Cardiac atrium fibroblast (primary cell): ENCODE measurements around the gene RFXANK. TPM values are rescaled to one million over a fixed set of nuclear protein-coding genes. Genes with fewer than 3 reads are reported as not detected.

Experiments used
- total RNA-seq: library from RNA; depleted of rRNA; stranded (reverse); fragments of >200 nt; gene quantifications from 2 replicates; pipeline ENCODE4 v1.2.3, GENCODE V29; 2015

The RFXANK gene
- total RNA-seq = 49.9 and 70.4 TPM in 2 replicates

DNA sequence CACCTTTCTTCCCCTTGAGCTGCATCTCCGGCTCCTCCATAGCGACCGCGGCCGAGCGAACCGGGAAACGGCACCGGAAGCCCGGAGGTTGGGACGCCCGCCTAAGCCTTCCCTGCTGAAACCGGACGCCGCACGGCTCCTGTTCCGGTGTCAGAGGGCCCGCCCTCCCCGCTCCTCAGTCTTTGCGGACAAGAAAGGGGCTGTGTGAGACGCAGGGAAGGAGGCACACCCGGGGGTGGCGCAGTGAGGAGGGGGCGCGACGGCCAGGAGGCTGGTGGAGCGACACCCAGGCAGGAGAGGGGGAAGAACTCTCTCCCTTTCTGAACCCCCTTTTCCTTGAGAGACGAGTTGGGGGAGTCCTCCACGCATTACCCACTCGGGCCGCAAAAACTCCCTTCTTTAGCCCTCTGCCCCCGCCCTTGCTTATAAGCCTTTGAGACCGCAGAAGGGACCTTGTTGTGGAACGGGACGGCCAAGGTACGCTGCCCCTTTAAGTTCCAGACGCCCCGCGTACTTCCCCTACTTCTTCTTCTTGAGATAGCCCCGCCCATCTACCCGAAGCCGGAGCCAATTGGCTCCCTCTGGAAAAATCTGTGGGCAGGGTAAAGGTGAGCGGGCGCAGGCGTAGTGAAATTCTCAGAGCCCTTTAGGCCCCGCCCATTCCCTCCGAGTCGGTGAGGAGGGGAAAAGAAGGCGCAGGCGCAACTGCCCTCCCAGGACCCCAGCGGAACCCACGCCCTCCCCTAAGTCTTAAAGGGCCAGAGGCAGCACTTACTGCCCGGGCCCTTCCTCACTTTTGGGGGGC, at the start of gene RFXANK, which contains the start of gene BORCS8:
RFXANK (plus strand) TSS at position 181 of the 805 bp plus-strand sequence. CDS start 1,689 bp downstream, outside the sequence.
BORCS8 (minus strand) TSS at position 75 of the 805 bp plus-strand sequence; CDS start at position 40, 35 bp downstream.

GRCh38 chr19:19170053-19170872, 21.8 kb upstream of the RFXANK start, which contains the start of gene MEF2B:
TSS of gene MEF2B (minus strand) at chr19:19170263. CDS start at chr19:19150735, 19,528 bp downstream.

DNA sequence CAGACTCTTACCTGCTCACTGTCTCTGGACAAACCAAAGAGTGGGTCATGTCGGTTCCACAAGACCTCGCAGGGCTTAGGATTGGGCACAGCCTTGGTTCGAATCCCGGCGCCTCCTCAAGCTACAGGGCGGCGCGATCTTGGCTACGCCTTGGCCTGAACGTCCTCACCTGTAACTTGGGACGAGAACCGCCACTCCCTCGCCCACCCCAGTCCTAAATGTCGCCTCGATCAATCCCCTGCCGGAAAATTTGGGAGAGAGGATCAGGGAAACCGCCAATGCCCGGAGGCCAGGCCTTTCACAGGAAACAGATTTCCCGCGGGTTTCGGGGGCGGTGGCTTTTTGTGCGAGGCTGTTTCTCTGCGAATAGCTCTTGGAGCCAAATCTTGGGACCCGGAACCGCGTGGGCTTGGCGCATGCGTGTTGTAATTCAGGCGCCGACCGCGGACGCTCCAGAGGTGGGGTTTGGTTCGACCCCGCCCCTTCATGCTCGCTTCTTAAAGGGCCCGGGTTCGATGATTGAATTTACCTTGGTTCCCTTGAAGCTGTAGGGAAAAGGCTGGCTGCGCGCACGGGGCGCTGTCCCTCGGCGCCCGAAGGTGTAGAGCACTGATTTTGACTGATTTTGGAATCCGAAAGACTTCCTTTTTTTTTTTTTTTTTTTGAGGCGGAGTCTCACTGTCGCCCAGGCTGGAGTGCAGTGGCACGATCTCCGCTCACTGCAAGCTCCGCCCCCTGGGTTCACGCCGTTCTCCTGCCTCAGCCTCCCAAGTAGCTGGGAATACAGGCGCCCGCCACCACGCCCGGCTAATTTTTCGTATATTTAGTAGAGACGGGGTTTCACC, 11.2 kb downstream of the RFXANK start, which contains the start of gene NR2C2AP:
NR2C2AP (minus strand) TSS at position 403 of the 845 bp plus-strand sequence; CDS start at position 49, 354 bp downstream.

DNA sequence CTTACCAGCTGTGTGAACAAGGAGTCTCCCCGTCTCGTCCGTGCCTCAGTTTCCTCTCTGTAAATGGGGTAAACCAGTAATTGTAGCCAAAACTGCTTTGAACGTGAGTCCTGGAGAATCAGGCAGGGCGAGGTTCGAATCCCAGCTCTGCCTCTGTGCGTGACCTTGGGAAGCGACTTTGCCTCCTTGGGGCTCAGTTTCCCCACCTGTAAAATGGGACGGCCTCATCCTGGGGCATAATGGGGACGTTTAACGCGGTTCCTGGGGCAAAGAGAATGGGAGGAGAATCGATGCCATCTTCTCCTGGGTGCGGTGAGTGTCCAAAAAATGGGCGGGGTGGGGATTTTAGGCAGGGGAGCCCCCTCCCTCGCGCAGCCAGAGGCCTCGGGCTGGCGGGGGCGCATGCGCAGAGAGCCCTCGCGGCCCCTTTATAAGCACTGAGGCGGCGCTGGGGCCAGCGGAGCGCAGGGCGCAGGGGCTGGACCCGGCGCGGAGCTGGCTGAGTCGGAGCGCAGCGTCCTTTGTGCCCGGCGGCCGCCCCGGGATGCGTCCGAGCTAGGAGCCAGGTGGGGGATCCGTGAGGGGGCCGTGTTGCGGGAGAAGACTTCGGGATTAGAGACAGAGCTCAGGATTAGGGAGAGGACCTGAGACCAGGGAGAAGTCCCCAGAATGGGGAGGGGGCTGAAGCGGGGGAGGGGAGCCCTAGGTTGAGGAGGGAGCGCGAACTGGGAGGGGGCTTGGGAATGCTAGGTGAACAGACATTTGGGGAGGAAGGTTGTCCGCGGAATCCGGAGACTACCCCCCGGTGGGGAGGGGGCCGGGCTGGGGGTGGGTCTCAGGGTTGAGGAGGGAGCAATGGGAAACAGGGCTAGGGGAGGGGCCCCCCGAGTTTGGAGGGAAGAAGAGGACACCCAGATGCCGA, 19.7 kb downstream of the RFXANK start, which contains the start of gene NCAN:
NCAN (plus strand) TSS at position 460 of the 922 bp plus-strand sequence. CDS start 4,996 bp downstream, outside the sequence.

Other genes starting within 250 kb of the RFXANK start
- 15.3 and 24.3 TPM in 2 replicates for gene SUGP2, start 158.7 kb upstream of the RFXANK start, total RNA-seq
- gene ARMC6, start 158.7 kb upstream of the RFXANK start, total RNA-seq = 28.7 and 33.5 TPM in 2 replicates
- gene SLC25A42, start 128.3 kb upstream of the RFXANK start, total RNA-seq = 4.3 and 5.5 TPM in 2 replicates
- gene TMEM161A, start 53.8 kb upstream of the RFXANK start, total RNA-seq = 28.5 and 34.2 TPM in 2 replicates
- gene MEF2B, start 22.0 kb upstream of the RFXANK start, total RNA-seq = not detected in 2 replicates
- 7.9 and 21.1 TPM in 2 replicates for gene BORCS8, start 106 bp upstream of the RFXANK start, total RNA-seq
- gene NR2C2AP, start 11.2 kb downstream of the RFXANK start, total RNA-seq = 4.7 and 7.9 TPM in 2 replicates
- gene NCAN, start 19.7 kb downstream of the RFXANK start, total RNA-seq = not detected in 2 replicates
- 0.49 and 0.72 TPM in 2 replicates for gene TM6SF2, start 81.0 kb downstream of the RFXANK start, total RNA-seq
- gene SUGP1, start 128.3 kb downstream of the RFXANK start, total RNA-seq = 27.4 and 32.9 TPM in 2 replicates
- gene MAU2, start 128.6 kb downstream of the RFXANK start, total RNA-seq = 17.7 and 21.4 TPM in 2 replicates
- 43.1 and 51.7 TPM in 2 replicates for gene GATAD2A, start 213.4 kb downstream of the RFXANK start, total RNA-seq